ENCODE results near the gene FAM47E. TPM values are rescaled to one million over a fixed set of nuclear protein-coding genes. Genes with fewer than 3 reads are reported as not detected.

Gene FAM47E
- total RNA-seq, 1 experiment from 2014 or later: 2.0 TPM

- no peaks in the 10 kb centered on the region for H3K36me3 Mint-ChIP-seq (ENCODE audit: insufficient read depth in 1 of 3, low read depth in 3 of 3)
- H3K9me3 ChIP-seq (ENCODE audit: control insufficient read depth, low read depth, low read length): no peaks in the 10 kb centered on the region
- no peak overlapping the region for H2AK5ac ChIP-seq (ENCODE audit: insufficient read length, low read length)
- no peak overlapping the region for H3K14ac ChIP-seq (ENCODE audit: insufficient read depth, low read length)
- H3K4ac ChIP-seq (ENCODE audit: low read depth, low read length): no peak overlapping the region
- no peak overlapping the region for H2BK20ac ChIP-seq (ENCODE audit: low read depth, low read length, poor library complexity, severe bottlenecking)
- no peaks in the 10 kb centered on the region for H3K79me1 ChIP-seq (ENCODE audit: insufficient read depth, low read depth, low read length, poor library complexity, severe bottlenecking)
- no peak overlapping the region for H3K4me3 Mint-ChIP-seq
- H3K9me3 Mint-ChIP-seq: no peaks in the 10 kb centered on the region
- H2BK15ac ChIP-seq (ENCODE audit: low read depth, low read length): no peak overlapping the region
- H2BK120ac ChIP-seq (ENCODE audit: low read depth, low read length, poor library complexity, severe bottlenecking): no peak overlapping the region
- no peaks in the 10 kb centered on the region for H3K23me2 ChIP-seq (ENCODE audit: insufficient read length, low read depth, low read length, poor library complexity, severe bottlenecking)
- H4K5ac ChIP-seq (ENCODE audit: insufficient read length, low read depth, low read length): no peak overlapping the region
- no peaks in the 10 kb centered on the region for H4K20me1 ChIP-seq (ENCODE audit: control insufficient read depth, insufficient read depth, insufficient read length)
- H2AFZ ChIP-seq (ENCODE audit: low read length): no peak overlapping the region
- peaks cover under 1 to 3% of the 10 kb centered on the region in 2 experiments; a peak in 1 of 4 replicates for H3K4me1 Mint-ChIP-seq
- peak overlapping the region in 1 of 3 experiments; percentile 1; a peak in 1 of 7 replicates for H3K27ac Mint-ChIP-seq
- no peak overlapping the region for H3K9ac ChIP-seq (ENCODE audit: extremely low read depth, insufficient read length, low read length)
- no peak overlapping the region for H3T11ph ChIP-seq (ENCODE audit: low read length)
- DNase-seq: no peak
- no peaks in the 10 kb centered on the region for H3K27me3 ChIP-seq (ENCODE audit: insufficient read depth, low read length)
- H3K56ac ChIP-seq (ENCODE audit: insufficient read length, low read depth, low read length): no peak overlapping the region
- H3K4me2 ChIP-seq (ENCODE audit: insufficient read depth, insufficient read length, low read length): no peak overlapping the region
- H3K27ac ChIP-seq (ENCODE audit: insufficient read length, low read depth, low read length): no peak overlapping the region
- no peak overlapping the region for H4K91ac ChIP-seq (ENCODE audit: insufficient read length, low read depth, low read length)
- H3K4me1 ChIP-seq (ENCODE audit: insufficient read depth, low read length): no peaks in the 10 kb centered on the region
- no CpG with 5 or more reads among the region's 3 CpGs for WGBS (ENCODE audit: extremely low coverage, insufficient read length, low lambda C conversion rate)
- 0 out of 3 replicates have a peak, but pooled peaks have one; percentile 13 for TF ChIP-seq CTCF (conservative IDR thresholded peaks at IDR 0.05)
- H4K8ac ChIP-seq (replicated peaks; ENCODE audit: insufficient read length, low read depth, low read length): no peak overlapping the region
- H2BK12ac ChIP-seq (ENCODE audit: insufficient read length, low read depth, low read length): no peak overlapping the region
- H3K23ac ChIP-seq (ENCODE audit: insufficient read length, low read depth, low read length): no peak overlapping the region
- no peaks in the 10 kb centered on the region for H3K79me2 ChIP-seq (ENCODE audit: insufficient read depth, low read length)
- H3K27me3 Mint-ChIP-seq (ENCODE audit: low read depth): peaks cover 23% of the 10 kb centered on the region
- no peak overlapping the region for H2BK5ac ChIP-seq (ENCODE audit: insufficient read length, low read length)
- H3K18ac ChIP-seq (ENCODE audit: insufficient read length, low read depth, low read length): no peak overlapping the region
These were observed 6.3 kb downstream of the FAM47E start for GRCh38 chr4:76257824-76258223.

All from H9 (cell line).